Dedifferentiated amniotic fluid mesenchymal stem cell (primary cell): ENCODE data around the gene WBP1.
A peak's percentile ranks its signal among the peaks of the same experiment; 100 is the strongest.
"Not testable (repeated sequence)": the region's sequence is repeated elsewhere in the genome, so short reads cannot be mapped to it uniquely, and the experiment has no call there.

Experiments
- DNase-seq: peaks from one replicate; pipeline ENCODE4 v3.0.0-alpha.2; 2016; ENCODE audit errors: extremely low spot score

WBP1 gene

GRCh38 chr2:74482801-74483674, 24.8 kb downstream of the WBP1 start, which contains the start of the genes CCDC142 and TTC31:
TSS of gene CCDC142 (minus strand) at chr2:74482998. CDS start at chr2:74482837, 161 bp downstream.
TSS of gene TTC31 (plus strand) at chr2:74483081. CDS start at chr2:74483096, 15 bp downstream.
- peak; percentile 91 for DNase-seq

DNA sequence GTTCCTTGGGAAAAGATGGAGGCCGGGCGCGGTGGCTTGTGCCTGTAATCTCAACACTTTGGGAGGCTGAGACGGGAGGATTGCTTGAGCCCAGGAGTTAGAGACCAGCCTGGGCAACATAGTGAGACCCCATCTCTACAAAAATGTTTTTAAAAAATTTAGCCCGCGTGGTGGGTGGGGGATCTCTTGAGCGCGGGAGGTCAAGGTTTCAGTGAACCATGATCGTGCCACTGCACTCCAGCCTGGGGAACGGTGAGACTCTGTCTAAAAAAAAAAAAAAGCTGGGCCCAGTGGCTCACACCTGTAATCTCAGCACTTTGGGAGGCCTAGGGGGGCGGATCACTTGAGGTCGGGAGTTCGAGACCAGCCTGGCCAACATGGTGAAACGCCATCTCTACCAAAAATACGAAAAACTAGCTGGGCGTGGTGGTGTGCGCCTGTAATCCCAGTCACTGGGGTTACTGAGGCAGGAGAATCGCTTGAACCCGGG, 25.5 kb downstream of the WBP1 start:
- DNase-seq, result not testable (repeated sequence)

GRCh38 chr2:74486141-74486540, 27.9 kb downstream of the WBP1 start:
- no peak for DNase-seq

DNA sequence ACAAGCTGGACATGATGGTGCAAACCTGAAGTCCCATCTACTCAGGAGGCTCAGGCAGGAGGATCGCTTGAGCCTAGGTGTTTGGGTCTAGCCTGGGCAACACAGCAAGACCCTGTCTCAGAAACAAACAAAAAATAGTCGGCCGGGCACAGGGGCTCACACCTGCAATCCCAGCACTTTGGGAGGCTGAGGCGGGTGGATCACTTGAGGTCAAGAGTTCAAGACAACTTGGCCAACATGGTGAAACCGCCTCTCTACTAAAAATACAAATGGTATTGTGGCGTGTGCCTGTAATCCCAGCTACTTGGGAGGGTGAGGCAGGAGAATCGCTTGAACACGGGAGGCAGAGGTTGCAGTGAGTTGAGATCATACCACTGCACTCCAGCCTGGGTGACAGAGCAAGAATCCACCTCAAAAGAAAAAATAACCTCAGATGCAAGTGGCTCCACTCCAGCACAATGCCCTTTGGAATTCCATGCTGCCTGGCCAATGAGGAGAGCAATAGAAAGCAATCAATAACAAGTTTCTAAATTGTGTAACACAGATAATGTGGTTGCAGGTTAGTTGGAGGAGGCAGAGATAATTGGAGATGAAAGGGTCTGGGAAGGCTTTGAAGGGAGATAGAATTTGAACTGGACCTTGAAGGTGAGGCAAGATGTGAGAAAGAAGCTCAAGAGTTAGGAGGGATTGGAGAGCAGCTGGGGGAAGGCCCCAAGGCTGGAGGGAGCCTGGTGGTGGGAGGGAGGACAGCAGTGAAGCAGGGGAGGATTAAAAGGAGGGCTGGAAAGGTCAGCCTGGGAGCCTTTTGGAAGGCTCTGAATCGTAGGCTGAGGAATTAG, 30.6 kb downstream of the WBP1 start:
- DNase-seq, result no peak

DNA sequence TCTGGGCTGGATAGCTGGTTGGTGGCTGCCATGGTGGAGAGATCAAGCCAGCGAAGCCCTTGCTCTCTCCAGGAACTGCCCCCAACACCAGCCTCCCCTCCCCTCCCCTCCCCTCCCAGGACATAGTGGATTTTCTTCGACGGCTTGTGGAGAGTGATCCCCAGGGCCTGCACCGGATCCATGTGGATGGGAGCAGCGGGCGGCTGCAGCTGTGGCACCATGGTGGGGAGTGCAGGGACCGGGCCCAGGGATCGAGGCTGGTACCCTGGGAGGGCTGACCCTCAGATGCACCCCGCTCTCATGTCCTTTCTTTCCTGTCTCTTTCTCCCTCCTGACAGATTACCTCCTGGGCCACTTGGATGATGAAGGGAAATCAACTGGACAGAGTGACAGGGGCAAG, 31.7 kb downstream of the WBP1 start:
- no peak for DNase-seq

DNA sequence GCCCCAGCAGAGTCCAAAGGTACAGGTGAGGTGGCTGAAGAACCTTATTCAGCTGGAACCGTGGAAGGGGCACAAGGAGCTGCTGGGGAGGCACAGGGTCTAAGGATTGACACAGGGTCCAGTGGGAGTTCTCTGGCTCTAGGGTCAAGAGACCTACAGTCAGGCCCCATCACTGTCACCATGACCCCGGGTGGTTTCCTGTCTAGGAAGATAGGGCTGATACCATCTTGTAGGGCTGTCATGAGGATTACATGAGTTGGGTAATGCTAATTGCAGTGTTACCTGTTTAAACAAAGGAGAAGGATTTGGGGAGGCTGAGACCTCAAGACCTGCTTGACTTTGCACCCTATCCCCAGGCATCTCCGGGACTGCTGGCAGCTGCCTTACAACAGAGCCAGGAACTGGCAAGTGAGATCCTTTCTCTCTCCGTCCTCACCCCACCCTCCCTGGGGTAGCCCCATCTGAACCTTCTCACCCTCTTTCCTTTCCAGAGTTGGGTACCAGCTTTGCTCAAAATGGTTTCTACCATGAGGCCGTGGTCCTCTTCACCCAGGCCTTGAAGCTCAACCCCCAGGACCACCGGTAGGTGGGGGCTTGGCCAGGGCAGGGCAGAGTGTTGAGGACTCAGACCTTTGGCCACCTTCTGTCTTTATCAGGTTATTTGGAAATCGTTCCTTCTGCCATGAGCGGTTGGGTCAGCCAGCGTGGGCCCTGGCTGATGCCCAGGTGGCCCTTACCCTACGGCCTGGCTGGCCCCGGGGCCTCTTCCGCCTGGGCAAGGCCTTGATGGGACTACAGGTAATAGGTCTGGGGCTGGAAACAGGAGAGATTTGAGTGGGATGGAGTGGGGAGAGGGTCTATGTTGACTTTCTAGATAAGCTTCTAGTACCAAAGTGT, 33.7 kb downstream of the WBP1 start:
- no peak for DNase-seq

DNA sequence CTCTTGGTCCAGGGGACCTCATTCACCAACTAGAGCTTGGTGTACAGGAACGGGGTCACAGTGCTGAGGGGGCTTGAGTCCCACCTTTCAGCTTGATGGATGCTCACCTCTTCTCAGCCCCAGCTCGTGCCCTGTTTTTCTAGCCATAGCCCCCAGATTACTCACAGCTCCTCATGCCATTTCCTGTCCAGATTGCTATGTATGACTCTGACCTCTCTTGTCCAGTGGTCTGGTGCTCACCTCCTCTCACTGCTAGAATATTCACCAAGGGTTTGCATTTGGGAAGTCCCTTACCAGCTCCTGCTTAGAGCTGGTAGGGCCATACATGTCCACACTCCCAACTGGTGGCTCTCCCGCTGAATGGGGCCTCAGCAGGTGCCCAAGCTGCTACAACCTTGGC, 35.3 kb downstream of the WBP1 start:
- DNase-seq, result no peak

DNA sequence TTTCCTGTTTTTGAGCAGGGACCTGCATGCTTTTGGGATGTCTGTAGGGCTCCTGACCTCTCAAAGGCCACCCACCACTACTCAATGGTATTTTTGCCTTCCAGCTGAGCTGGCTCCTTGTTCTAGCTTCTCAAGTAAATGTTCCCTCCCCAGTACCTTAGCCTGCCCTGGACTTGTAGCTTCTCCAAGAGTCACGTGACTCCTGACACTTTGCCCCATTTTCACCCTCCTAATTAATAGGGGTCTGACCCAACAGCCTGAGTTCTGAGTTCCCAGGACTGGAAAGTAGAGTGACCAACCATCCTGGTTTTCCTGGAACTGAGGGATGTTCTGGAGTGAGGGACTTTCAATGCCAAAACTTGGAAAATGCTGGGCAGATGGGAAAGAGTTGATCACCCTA, 37.2 kb downstream of the WBP1 start:
- DNase-seq, result no peak

- DNase-seq, result no peak
These were observed 38.9 kb downstream of the WBP1 start for GRCh38 chr2:74496997-74497776.

DNA sequence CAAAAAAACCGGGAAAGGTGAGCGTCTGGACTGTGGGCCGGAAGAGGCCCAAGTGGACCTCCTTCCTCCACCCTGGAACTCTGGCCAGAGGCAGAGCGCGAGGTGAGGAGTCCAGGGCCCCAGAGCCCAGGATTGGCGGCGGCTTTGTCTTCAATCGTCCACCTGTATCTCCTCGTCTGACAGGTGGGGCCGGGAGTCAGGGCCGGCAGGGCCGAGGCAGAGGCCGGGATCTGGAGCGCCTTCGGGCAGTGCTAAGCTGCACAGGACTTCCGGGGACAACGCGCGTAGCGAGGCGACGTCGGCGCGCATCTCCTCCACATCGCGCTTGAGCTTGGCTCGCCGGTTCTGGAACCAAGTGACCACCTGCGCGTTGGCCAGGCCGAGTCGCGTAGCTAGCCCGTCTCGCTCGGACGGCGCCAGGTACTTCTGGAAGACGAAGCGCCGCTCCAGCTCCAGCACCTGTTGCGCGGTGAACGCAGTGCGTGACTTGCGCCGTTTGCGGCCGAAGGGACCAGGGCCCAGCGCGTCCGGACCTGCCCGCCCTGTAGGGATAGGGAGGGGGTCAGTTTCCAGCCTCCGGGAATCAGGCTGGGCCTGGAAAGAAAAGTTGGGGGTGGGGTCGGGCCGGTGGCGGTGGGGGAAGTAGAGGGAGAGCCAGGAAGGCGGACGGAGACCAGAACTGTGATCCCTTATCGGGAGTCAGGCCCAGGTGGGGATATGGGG, 39.7 kb downstream of the WBP1 start:
- DNase-seq, result no peak

DNA sequence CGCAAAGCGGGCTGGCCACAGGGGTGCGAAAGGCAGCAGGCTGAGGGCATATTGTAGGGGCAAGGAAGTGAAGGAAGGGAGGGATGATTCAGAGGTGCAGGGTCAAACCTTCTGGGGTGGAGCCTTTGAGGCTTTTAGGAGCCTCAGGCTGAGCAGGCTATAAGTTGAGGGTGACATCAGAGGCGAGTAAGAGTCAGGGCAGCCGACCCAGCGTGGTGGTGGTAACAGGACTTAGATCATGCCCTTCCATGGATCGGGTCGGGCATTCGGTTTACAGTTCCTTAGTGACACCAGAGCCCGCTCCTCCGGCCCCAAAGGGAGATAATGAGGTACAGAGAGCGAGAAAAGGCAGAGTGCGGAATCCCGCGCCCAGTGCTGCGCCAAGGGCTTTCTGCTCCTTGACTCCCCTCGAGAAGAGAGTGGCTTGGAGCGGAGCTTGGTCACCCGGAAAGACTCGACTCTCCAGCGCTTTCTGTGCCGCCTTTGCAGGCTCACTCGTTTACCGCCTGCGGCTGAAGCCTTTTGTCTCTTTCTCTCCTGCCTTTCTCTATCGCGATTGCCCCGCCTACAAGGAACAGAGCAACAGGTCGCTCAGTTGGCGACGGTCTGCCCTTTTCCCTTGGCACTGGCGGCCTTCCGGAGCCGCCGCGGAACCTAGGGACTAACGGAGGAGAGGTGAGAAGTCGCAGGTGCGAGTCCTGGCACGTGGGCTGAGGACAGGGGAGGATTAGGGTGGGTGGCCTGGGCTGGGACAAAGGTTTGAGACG, 40.4 kb downstream of the WBP1 start:
- no peak for DNase-seq

DNA sequence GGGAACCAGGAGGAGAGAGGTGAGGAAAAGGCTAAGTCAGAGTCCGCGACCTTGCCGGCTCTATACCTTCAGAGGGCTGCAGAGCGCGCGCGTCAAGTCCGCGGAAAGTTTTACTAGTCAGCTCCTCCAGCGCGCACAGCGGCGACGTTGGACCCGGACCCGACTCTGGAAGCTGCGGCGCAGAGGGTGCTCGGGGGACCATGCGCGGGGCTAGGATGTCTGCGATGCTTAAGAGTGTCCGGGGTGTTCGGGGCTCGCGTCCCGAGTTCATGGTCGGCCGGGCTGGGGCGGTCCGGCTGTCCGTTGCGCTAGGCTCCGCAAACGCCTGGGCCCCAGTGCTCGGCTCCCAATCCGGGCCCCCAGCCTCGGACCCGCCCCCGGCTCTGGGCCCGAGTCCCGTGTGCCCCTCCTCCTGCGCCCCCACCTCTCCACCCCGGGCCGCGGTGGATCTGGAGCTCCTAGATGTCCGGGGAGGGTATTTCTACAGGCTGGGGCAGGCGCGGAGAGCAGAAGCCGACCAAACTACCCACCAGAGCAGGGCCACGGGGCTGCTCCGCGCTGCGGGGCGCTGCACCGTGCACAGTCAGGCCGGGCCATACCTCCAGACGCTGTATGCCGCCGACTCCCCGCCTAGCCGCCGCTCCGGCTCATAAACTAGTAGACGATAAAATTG, 41.2 kb downstream of the WBP1 start, which contains the start of gene LBX2:
TSS of gene LBX2 (minus strand) at position 337 of the 673 bp plus-strand sequence. CDS start at position 271, 66 bp downstream.
- DNase-seq, result no peak

DNA sequence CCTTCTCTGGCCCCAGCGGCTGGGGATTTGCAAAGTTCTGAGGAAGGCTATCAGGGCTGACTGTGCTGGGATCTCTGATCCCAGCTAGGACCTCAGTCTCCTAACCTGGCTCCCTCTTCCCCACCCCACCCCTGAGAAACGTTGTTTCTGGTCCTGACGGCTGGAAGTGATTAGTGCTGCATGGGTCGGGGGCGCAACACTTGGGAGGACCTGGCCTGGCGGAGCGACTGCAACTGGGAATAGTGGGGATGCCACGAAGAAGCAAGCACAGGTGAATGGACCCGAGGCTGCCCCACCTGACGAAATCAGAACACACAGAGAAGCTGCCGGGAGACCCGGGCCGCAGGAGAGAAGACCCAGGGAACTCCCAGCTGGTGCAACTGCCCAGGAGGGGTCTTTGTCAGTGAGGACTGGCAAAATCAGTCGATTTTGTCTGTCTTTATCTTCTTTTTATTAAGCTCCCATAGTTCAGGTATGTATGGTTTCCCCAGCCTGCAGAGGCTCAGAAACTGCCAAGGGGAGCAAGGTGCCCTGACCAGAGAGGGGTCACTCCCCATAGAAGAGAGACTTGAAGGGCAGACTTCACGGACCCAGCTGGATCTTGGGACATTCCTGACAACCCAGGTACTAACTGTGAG, 41.8 kb downstream of the WBP1 start:
- DNase-seq, result no peak

- DNase-seq, result no peak
These were observed 42.3 kb downstream of the WBP1 start for GRCh38 chr2:74500578-74500946.

- DNase-seq, result no peak
These were observed 43.3 kb downstream of the WBP1 start for GRCh38 chr2:74501335-74502071.

GRCh38 chr2:74502147-74502719, 44.0 kb downstream of the WBP1 start:
- no peak for DNase-seq
